Suprapubic skin (tissue), 4 donors: ENCODE data around the gene PIGO. TPM values are rescaled to one million over a fixed set of nuclear protein-coding genes. Genes with fewer than 3 reads are reported as not detected.

Source experiments
- DNase-seq, 2 donors: peaks; one replicate each; pipeline ENCODE4 v3.0.0-alpha.2; 2019; ENCODE audit warnings: low spot score in 2 of 2
- H3K27ac ChIP-seq: fragments of 200-600 bp; sonication (generic); one replicate; pipeline ENCODE4 v1.5.1; 2019
- H3K27me3 ChIP-seq: fragments of 200-600 bp; sonication (generic); one replicate; pipeline ENCODE4 v1.5.1; 2019
- H3K36me3 ChIP-seq: fragments of 200-600 bp; sonication (generic); one replicate; pipeline ENCODE4 v1.5.1; 2019
- H3K4me1 ChIP-seq: fragments of 200-600 bp; sonication (generic); one replicate; pipeline ENCODE4 v1.5.1; 2019
- H3K4me3 ChIP-seq: fragments of 200-600 bp; sonication (generic); one replicate; pipeline ENCODE4 v1.5.1; 2019; ENCODE audit warnings: mild to moderate bottlenecking
- H3K9me3 ChIP-seq: fragments of 200-600 bp; sonication (generic); one replicate; pipeline ENCODE4 v1.5.1; 2019
- EP300 ChIP-seq: sonication (generic); formaldehyde crosslinking; IDR thresholded peaks from one replicate; pipeline ENCODE4 v1.6.1; 2017; ENCODE audit warnings: antibody characterized with exemption
- POLR2A ChIP-seq, 2 donors: fragments of 450-650 bp; IDR thresholded peaks; one replicate each; pipeline ENCODE4 v1.6.1; 2017; ENCODE audit warnings: antibody characterized with exemption in 2 of 2, mild to moderate bottlenecking in 2 of 2, moderate library complexity in 2 of 2
- POLR2AphosphoS5 ChIP-seq, 3 donors: sonication (generic); formaldehyde crosslinking; IDR thresholded peaks; one replicate each; pipeline ENCODE4 v1.6.1; 2017; ENCODE audit warnings: antibody characterized with exemption in 3 of 3
- WGBS: methylation state at CpG from one replicate; pipeline ENCODE4 v1.1.5; 2018; 5-methylcytosine and 5-hydroxymethylcytosine counted together
- total RNA-seq, 4 donors: library from RNA; depleted of rRNA; stranded (reverse); fragments of >200 nt; gene quantifications; one replicate each; pipeline ENCODE4 v1.1.0, GENCODE V29; 2016
- TF ChIP-seq, protein P1 (sequence below), 2 donors: fragments of 200-600 bp in 1 of 2; fragments of 450-650 bp in 1 of 2; sonication (generic) in 1 of 2; IDR thresholded peaks; one replicate each; pipeline ENCODE4 v1.5.1; 2016 to 2019; ENCODE audit warnings: antibody characterized with exemption in 2 of 2, mild to moderate bottlenecking in 1 of 2, moderate library complexity in 1 of 2

PIGO gene
- total RNA-seq, 4 donors from 2014 or later, result 14.5 to 26.3 (median 23.1) TPM

DNA sequence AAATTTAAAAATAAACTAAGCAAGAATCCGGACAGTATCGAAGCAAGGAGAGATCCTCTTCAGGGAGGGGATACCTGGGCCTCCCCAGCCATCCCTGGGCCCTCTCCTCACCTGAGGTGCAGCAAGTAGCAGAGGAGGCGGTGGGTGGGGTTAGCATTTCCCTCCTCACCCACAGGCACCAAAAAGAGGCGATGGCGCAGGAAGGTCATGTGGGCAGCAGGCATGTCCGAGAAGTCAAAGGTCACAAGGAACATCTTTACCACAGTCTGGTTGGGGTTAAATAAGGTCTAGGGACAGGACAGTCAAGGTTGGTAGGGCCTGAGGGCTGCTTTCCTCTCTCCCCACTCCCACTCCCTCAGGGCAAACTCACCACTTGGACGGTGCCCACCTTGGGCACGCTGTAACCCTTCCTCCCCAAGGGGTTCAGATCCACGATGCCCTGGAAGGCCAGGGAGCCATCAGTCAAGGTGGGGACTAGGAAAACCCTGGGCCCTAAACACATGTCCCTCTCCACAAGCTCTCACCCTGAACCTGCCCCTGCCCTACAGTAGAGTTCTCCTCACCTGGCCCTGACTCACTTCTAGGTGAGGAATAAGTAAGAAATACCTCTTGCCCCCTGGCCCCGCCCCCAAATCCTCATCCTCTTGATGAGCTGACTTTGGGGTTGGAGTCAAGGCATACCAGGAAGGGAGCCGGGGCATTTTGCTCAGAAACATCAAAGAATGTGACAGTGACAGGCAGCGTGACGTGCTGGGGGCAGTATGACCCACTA lies 9.4 kb upstream of the PIGO start:
- Histone ChIP-seq H3K27ac (no peak overlapping the region), H3K4me3 (no peak overlapping the region), H3K27me3 (no peaks in the 10 kb centered on the region), H3K4me1 (peaks cover 41% of the 10 kb centered on the region), H3K9me3 (no peaks in the 10 kb centered on the region), H3K36me3 (peaks cover 50% of the 10 kb centered on the region)
- TF ChIP-seq POLR2AphosphoS5 (IDR thresholded peaks at IDR 0.05) (no peak), POLR2A (IDR thresholded peaks at IDR 0.05) (no peak), EP300 (no peak)
- TF ChIP-seq, protein P1, sequence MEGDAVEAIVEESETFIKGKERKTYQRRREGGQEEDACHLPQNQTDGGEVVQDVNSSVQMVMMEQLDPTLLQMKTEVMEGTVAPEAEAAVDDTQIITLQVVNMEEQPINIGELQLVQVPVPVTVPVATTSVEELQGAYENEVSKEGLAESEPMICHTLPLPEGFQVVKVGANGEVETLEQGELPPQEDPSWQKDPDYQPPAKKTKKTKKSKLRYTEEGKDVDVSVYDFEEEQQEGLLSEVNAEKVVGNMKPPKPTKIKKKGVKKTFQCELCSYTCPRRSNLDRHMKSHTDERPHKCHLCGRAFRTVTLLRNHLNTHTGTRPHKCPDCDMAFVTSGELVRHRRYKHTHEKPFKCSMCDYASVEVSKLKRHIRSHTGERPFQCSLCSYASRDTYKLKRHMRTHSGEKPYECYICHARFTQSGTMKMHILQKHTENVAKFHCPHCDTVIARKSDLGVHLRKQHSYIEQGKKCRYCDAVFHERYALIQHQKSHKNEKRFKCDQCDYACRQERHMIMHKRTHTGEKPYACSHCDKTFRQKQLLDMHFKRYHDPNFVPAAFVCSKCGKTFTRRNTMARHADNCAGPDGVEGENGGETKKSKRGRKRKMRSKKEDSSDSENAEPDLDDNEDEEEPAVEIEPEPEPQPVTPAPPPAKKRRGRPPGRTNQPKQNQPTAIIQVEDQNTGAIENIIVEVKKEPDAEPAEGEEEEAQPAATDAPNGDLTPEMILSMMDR (IDR thresholded peaks at IDR 0.05), result no peak
- no peak for DNase-seq
- WGBS, result 94% methylated on average over 10 of the region's 13 CpGs

DNA sequence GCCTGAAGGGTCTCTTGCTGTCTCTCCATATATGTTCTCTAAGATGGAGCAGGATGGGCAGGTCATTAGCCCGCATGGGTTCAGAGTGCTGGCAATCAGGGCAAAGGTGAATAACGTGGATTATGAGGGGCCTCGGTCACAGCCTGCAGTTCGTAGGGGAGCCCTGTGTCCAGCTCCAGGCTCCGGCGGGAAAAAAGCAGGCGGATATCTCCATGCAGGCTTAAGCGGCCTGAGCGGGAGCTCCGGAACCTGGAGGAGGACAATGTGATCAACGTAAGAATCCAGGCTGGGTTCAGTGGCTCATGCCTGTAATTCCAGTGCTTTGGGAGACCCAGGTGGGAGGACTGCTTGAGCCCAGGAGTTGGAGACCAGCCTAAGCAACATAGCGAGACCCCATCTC lies 8.7 kb upstream of the PIGO start:
- H3K27me3 ChIP-seq, result no peaks in the 10 kb centered on the region
- H3K9me3 ChIP-seq, result no peaks in the 10 kb centered on the region
- DNase-seq, result no peak
- TF ChIP-seq EP300, result no peak
- TF ChIP-seq, protein P1 (IDR thresholded peaks at IDR 0.05), result no peak
- TF ChIP-seq POLR2A (IDR thresholded peaks at IDR 0.05), result no peak
- TF ChIP-seq POLR2AphosphoS5 (IDR thresholded peaks at IDR 0.05), result no peak
- no peak overlapping the region for H3K27ac ChIP-seq
- H3K4me3 ChIP-seq, result no peak overlapping the region
- peaks cover 56% of the 10 kb centered on the region for H3K36me3 ChIP-seq
- WGBS, result 90% methylated on average over 12 of the region's 12 CpGs
- peaks cover 34% of the 10 kb centered on the region for H3K4me1 ChIP-seq

DNA sequence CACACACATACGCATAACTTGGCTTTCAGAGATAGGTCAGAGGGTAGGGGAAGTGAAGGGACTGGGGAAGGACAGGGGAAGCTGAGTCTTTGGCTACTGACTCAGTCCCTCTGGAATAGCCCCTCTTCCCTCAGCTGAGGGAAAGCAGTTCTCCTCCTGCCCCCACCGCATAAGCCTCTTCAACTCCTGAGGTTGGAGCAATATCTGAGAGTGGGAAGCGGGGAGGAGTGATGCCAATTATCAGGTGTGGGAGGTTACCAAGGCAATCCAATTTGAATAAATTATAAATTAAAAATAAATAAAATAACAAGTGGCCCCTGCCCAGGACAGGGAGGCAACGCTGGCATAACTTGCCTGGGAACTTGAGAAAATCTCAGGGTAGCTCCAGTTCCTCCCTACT lies 8.2 kb upstream of the PIGO start:
- H3K36me3 ChIP-seq, result peaks cover 61% of the 10 kb centered on the region
- no peak overlapping the region for H3K27ac ChIP-seq
- WGBS, result 83% methylated on average over 4 of the region's 4 CpGs
- no peak overlapping the region for H3K4me3 ChIP-seq
- no peaks in the 10 kb centered on the region for H3K9me3 ChIP-seq
- no peaks in the 10 kb centered on the region for H3K27me3 ChIP-seq
- H3K4me1 ChIP-seq, result peaks cover 29% of the 10 kb centered on the region
- TF ChIP-seq POLR2A (IDR thresholded peaks at IDR 0.05) (no peak), EP300 (no peak), POLR2AphosphoS5 (IDR thresholded peaks at IDR 0.05) (no peak)
- TF ChIP-seq, protein P1 (IDR thresholded peaks at IDR 0.05), result no peak
- DNase-seq, result no peak

DNA sequence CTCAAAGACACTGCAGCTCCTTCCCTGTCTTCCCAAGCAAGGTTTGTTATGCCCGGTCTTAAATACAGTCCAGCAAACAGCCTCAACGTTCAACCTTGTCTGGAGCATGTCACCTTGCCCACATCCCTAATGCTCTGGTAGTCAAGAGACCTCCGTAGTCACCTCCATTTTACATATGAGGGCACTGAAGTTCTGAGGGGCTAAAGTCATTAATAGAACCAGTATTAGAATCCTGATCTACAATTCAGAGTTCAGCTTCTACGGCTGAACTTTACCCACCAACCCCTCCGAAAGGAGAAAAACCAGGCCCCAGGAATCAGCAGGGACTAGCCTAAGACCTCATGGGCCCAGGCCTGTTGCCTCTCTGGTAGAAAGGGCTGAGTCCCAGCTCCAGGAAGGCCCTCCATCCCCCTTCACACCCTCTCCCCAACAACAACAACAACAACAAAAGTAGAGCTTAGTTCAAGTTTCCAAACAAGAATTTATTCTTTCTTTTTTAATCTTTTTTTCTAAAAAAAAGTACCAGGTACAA lies 7.3 kb upstream of the PIGO start:
- H3K36me3 ChIP-seq, result peaks cover 63% of the 10 kb centered on the region
- H3K4me3 ChIP-seq, result peak overlapping the region; percentile 79
- H3K9me3 ChIP-seq, result no peaks in the 10 kb centered on the region
- no peaks in the 10 kb centered on the region for H3K27me3 ChIP-seq
- H3K27ac ChIP-seq, result peak overlapping the region; percentile 87
- TF ChIP-seq POLR2AphosphoS5 (IDR thresholded peaks at IDR 0.05), result no peak
- TF ChIP-seq EP300, result no peak
- TF ChIP-seq, protein P1 (IDR thresholded peaks at IDR 0.05), result no peak
- no peak for TF ChIP-seq POLR2A (IDR thresholded peaks at IDR 0.05)
- peaks cover 25% of the 10 kb centered on the region for H3K4me1 ChIP-seq
- 30% methylated on average over 5 of the region's 5 CpGs for WGBS
- no peak for DNase-seq
